HCT116 (cell line): ENCODE results near the gene ANKRD13D. TPM values are rescaled to one million over a fixed set of nuclear protein-coding genes. Genes with fewer than 3 reads are reported as not detected.

Source experiments
- ATAC-seq: fragments of 200-7000 bp; cut with Tn5 transposase; 2 replicates; pipeline ENCODE4 v1.9.1; 2020; ENCODE audit warnings: mild to moderate bottlenecking, moderate library complexity
- BruUV-seq: library from RNA; stranded (reverse); fragments of 400-500 nt; replicated peaks from 2 replicates; lab custom pipeline; 2021; lab: Mats Ljungman, UMichigan
- CTCF ChIA-PET: fragments of 300-600 bp; sonication (Branson Sonifier 250); formaldehyde crosslinking; loops from one replicate; lab custom pipeline; 2021; ENCODE audit warnings: antibody characterized with exemption; lab: Charles Lee
- POLR2A ChIA-PET: fragments of 300-600, 350-600 bp; sonication (Branson Sonifier 250); formaldehyde crosslinking; loops from one replicate; lab custom pipeline; 2021; ENCODE audit warnings: antibody characterized with exemption; lab: Charles Lee
- RAD21 ChIA-PET, 2 experiments: fragments of 300-600 bp; sonication (Branson Sonifier 250); formaldehyde crosslinking; loops; one replicate each; lab custom pipeline; 2023; ENCODE audit warnings: low total read pairs in 2 of 2; ENCODE audit not compliant: uncharacterized antibody in 2 of 2, unreplicated experiment in 2 of 2, low non-redundant PET in 1 of 2; lab: Charles Lee
- DNase-seq: peaks from one replicate; pipeline ENCODE4 v3.0.0-alpha.2; 2010; ENCODE audit warnings: low read depth, low spot score
- H2AFZ ChIP-seq: fragments of 200-600 bp; shearing (Covaris generic), sonication (generic); 2 replicates; pipeline ENCODE4 v1.6.1; 2017; ENCODE audit warnings: low read depth, mixed run types, mixed read lengths, antibody characterized with exemption, low read length; ENCODE audit not compliant: poor library complexity, severe bottlenecking
- H3K27ac ChIP-seq: 2 replicates; pipeline ENCODE4 v1.5.1; 2012; ENCODE audit warnings: low read depth, low read length
- H3K27me3 ChIP-seq: fragments of 200-600 bp; sonication (generic); 2 replicates; pipeline ENCODE4 v1.6.1; 2016; ENCODE audit warnings: mixed run types, low read length, mixed read lengths; ENCODE audit not compliant: insufficient read depth
- H3K36me3 ChIP-seq, 2 experiments: fragments of 200-500 bp in 1 of 2; fragments of 200-600 bp in 1 of 2; sonication (Bioruptor generic) in 1 of 2; sonication (generic) in 1 of 2; 2 replicates each; pipeline versions ENCODE4 v1.5.1 to v1.6.1; 2014 to 2016; ENCODE audit warnings: low read length in 2 of 2, inconsistent platforms in 1 of 2, mixed read lengths in 1 of 2, mixed run types in 1 of 2; ENCODE audit not compliant: insufficient read depth in 2 of 2, control insufficient read depth in 1 of 2
- H3K4me1 ChIP-seq, 2 experiments: fragments of 200-600 bp in 1 of 2; sonication (generic) in 1 of 2; 2 replicates each; pipeline versions ENCODE4 v1.5.1 to v1.6.1; 2012 to 2017; ENCODE audit warnings: low read length in 2 of 2, inconsistent platforms in 1 of 2, mild to moderate bottlenecking in 1 of 2, mixed read lengths in 1 of 2, mixed run types in 1 of 2, moderate library complexity in 1 of 2; ENCODE audit not compliant: insufficient read depth in 2 of 2, control insufficient read depth in 1 of 2
- H3K4me2 ChIP-seq: fragments of 200-600 bp; sonication (generic); 2 replicates; pipeline ENCODE4 v1.6.1; 2017; ENCODE audit warnings: mixed run types, low read length, mixed read lengths
- H3K4me3 ChIP-seq, 2 experiments: fragments of 200-600 bp in 1 of 2; sonication (generic) in 1 of 2; replicated peaks in 1 of 2; 2 replicates each; pipeline ENCODE4 v1.5.1; 2011 to 2016; ENCODE audit warnings: low read length in 2 of 2, control low read depth in 1 of 2, low read depth in 1 of 2, mild to moderate bottlenecking in 1 of 2, mixed read lengths in 1 of 2, mixed run types in 1 of 2
- H3K79me2 ChIP-seq: fragments of 200-600 bp; sonication (generic); 2 replicates; pipeline ENCODE4 v1.6.1; 2017; ENCODE audit warnings: mild to moderate bottlenecking, mixed run types, low read length, moderate library complexity, mixed read lengths; ENCODE audit not compliant: insufficient read depth
- H3K9ac ChIP-seq: fragments of 200-600 bp; sonication (generic); 2 replicates; pipeline ENCODE4 v1.6.1; 2016; ENCODE audit warnings: low read length, mixed read lengths
- H3K9me2 ChIP-seq: fragments of 200-600 bp; sonication (generic), shearing (Covaris generic); 2 replicates; pipeline ENCODE4 v1.6.1; 2017; ENCODE audit warnings: mixed run types, mild to moderate bottlenecking, moderate library complexity; ENCODE audit not compliant: insufficient read depth
- H3K9me3 ChIP-seq, 2 experiments: fragments of 200-500 bp in 1 of 2; fragments of 200-600 bp in 1 of 2; sonication (Bioruptor generic) in 1 of 2; sonication (generic) in 1 of 2; 2 replicates each; pipeline ENCODE4 v1.6.1; 2014 to 2017; ENCODE audit warnings: low read length in 2 of 2, mixed read lengths in 2 of 2, inconsistent platforms in 1 of 2, low read depth in 1 of 2, mild to moderate bottlenecking in 1 of 2, mixed run types in 1 of 2, moderate library complexity in 1 of 2; ENCODE audit not compliant: control insufficient read depth in 1 of 2, insufficient read depth in 1 of 2
- H4K20me1 ChIP-seq: fragments of 200-600 bp; sonication (generic), shearing (Covaris generic); 2 replicates; pipeline ENCODE4 v1.6.1; 2017; ENCODE audit warnings: mixed run types, mild to moderate bottlenecking, moderate library complexity; ENCODE audit not compliant: insufficient read depth
- CBX3 ChIP-seq: IDR thresholded peaks from 2 replicates; pipeline ENCODE4 v1.6.1; 2012; ENCODE audit warnings: low read depth
- CEBPB ChIP-seq: IDR thresholded peaks from 2 replicates; pipeline ENCODE4 v1.6.1; 2012; ENCODE audit warnings: low read depth
- EGR1 ChIP-seq: IDR thresholded peaks from 2 replicates; pipeline ENCODE4 v1.6.1; 2012; ENCODE audit warnings: low read depth
- EZH2 ChIP-seq: fragments of 200-600 bp; sonication (generic); IDR thresholded peaks from 2 replicates; pipeline ENCODE4 v1.6.1; 2017; ENCODE audit warnings: antibody characterized with exemption, mixed run types
- EZH2phosphoT487 ChIP-seq: fragments of 200-600 bp; IDR thresholded peaks from 2 replicates; pipeline ENCODE4 v1.6.1; 2018; ENCODE audit warnings: antibody characterized with exemption, borderline replicate concordance
- FOSL1 ChIP-seq: IDR thresholded peaks from 2 replicates; pipeline ENCODE4 v1.6.1; 2012; ENCODE audit warnings: low read depth
- MAX ChIP-seq: IDR thresholded peaks from 2 replicates; pipeline ENCODE4 v1.6.1; 2012
- POLR2A ChIP-seq: IDR thresholded peaks from 2 replicates; pipeline ENCODE4 v1.7.0; 2011; ENCODE audit warnings: borderline replicate concordance; ENCODE audit not compliant: insufficient read depth, insufficient read length; ENCODE audit errors: extremely low read depth
- POLR2AphosphoS5 ChIP-seq: IDR thresholded peaks from 2 replicates; pipeline ENCODE4 v1.6.1; 2011; ENCODE audit warnings: mild to moderate bottlenecking, low read depth, low read length, moderate library complexity
- RAD21 ChIP-seq: IDR thresholded peaks from 2 replicates; pipeline ENCODE4 v1.6.1; 2012; ENCODE audit warnings: low read depth, mild to moderate bottlenecking
- SIN3A ChIP-seq: IDR thresholded peaks from 2 replicates; pipeline ENCODE4 v1.6.1; 2012; ENCODE audit warnings: low read depth
- SP1 ChIP-seq: IDR thresholded peaks from 2 replicates; pipeline ENCODE4 v1.6.1; 2012; ENCODE audit warnings: low read depth
- SRF ChIP-seq: IDR thresholded peaks from 2 replicates; pipeline ENCODE4 v1.6.1; 2012; ENCODE audit warnings: low read depth
- TCF7L2 ChIP-seq: IDR thresholded peaks from 2 replicates; pipeline ENCODE4 v1.7.0; 2011; ENCODE audit warnings: borderline replicate concordance, inconsistent platforms; ENCODE audit not compliant: insufficient read depth, insufficient read length; ENCODE audit errors: extremely low read depth
- YY1 ChIP-seq: IDR thresholded peaks from 2 replicates; pipeline ENCODE4 v1.6.1; 2011; ENCODE audit warnings: low read length, low read depth, moderate library complexity, mild to moderate bottlenecking; ENCODE audit not compliant: insufficient replicate concordance; ENCODE audit errors: extremely low read depth
- ZNF274 ChIP-seq: fragments of 200-500 bp; sonication (Bioruptor generic); IDR thresholded peaks from 2 replicates; pipeline ENCODE4 v1.6.1; 2014; ENCODE audit warnings: mild to moderate bottlenecking, low read depth, low read length, inconsistent platforms
- intact Hi-C: fragments of 100-400 bp; cut with micrococcal nuclease; formaldehyde crosslinking; loops from 2 replicates; pipeline ENCODE4 v1.10.0; 2022
- total RNA-seq: library from RNA; stranded (reverse); gene quantifications from one replicate; pipeline ENCODE4 v1.2.1, GENCODE V29; 2021; ENCODE audit not compliant: unreplicated experiment
- TF ChIP-seq, protein P1 (sequence below), 3 experiments: fragments of 200-600 bp in 1 of 3; sonication (generic) in 1 of 3; IDR thresholded peaks in 2 of 3; conservative IDR thresholded peaks in 1 of 3; 2 replicates each; pipeline ENCODE4 v1.5.1; 2012 to 2017; ENCODE audit warnings: low read depth in 2 of 3, low read length in 2 of 3, antibody characterized with exemption in 1 of 3, borderline replicate concordance in 1 of 3, control low read depth in 1 of 3, mild to moderate bottlenecking in 1 of 3, mixed read lengths in 1 of 3, mixed run types in 1 of 3, moderate library complexity in 1 of 3; ENCODE audit not compliant: insufficient read depth in 1 of 3
- TF ChIP-seq, protein P2 (sequence below): IDR thresholded peaks from 2 replicates; pipeline ENCODE4 v1.6.1; 2012

ANKRD13D gene
- total RNA-seq, 1 experiment from 2014 or later: 61.1 TPM

DNA sequence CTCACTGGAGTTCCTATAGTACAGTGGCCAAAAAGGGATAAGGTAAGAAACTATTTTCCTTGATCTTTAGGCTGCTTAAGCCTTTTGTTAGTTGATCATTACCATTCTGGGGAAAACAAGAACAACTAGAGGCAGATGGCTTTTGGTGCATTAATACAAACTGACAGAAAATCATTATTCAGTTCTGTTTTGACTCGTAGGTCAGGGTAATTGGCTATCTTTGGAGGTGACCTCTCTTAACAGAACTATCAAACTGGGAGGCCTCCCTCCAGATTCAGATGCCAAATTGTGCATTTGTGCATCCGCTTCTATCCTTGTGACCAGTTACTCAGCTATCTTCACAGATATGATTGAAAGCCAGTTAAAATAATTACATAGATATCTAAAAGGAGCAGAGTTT, 46.1 kb upstream of the ANKRD13D start:
- no peaks in the 10 kb centered on the region for H3K27me3 ChIP-seq
- H3K9ac ChIP-seq: no peak overlapping the region
- no peak overlapping the region for H3K27ac ChIP-seq
- no TSS peak for BruUV-seq
- H3K9me3 ChIP-seq: no peaks in the 10 kb centered on the region
- H3K4me3 ChIP-seq: no peak overlapping the region
- peaks cover 76% of the 10 kb centered on the region for H3K79me2 ChIP-seq
- no peak overlapping the region for H3K4me2 ChIP-seq
- 0 out of 2 replicates have a peak, but pooled peaks cover 5% of the 10 kb centered on the region for H4K20me1 ChIP-seq
- ATAC-seq (no peak), DNase-seq (no peak)
- intact Hi-C loops: loop anchor here (10.0 kb wide), 1 partner anchor 188 kb away; the partner anchor contains the start of gene RHOD
- H3K4me1 ChIP-seq: peaks cover 26 to 45% of the 10 kb centered on the region in 2 experiments
- H3K36me3 ChIP-seq: peaks cover 35 to 50% of the 10 kb centered on the region in 2 experiments
- H3K9me2 ChIP-seq: no peaks in the 10 kb centered on the region
- POLR2A ChIA-PET: no interaction called here
- H2AFZ ChIP-seq: no peak overlapping the region
- CTCF ChIA-PET: no interaction called here
- TF ChIP-seq SRF (no peak), SP1 (no peak), EZH2phosphoT487 (no peak), POLR2A (no peak), CEBPB (no peak), MAX (no peak), EZH2 (no peak), POLR2AphosphoS5 (no peak), SIN3A (no peak), EGR1 (no peak), FOSL1 (no peak), TCF7L2 (no peak), RAD21 (no peak), CBX3 (no peak), YY1 (no peak), ZNF274 (no peak)
- TF ChIP-seq, protein P1, sequence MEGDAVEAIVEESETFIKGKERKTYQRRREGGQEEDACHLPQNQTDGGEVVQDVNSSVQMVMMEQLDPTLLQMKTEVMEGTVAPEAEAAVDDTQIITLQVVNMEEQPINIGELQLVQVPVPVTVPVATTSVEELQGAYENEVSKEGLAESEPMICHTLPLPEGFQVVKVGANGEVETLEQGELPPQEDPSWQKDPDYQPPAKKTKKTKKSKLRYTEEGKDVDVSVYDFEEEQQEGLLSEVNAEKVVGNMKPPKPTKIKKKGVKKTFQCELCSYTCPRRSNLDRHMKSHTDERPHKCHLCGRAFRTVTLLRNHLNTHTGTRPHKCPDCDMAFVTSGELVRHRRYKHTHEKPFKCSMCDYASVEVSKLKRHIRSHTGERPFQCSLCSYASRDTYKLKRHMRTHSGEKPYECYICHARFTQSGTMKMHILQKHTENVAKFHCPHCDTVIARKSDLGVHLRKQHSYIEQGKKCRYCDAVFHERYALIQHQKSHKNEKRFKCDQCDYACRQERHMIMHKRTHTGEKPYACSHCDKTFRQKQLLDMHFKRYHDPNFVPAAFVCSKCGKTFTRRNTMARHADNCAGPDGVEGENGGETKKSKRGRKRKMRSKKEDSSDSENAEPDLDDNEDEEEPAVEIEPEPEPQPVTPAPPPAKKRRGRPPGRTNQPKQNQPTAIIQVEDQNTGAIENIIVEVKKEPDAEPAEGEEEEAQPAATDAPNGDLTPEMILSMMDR (IDR thresholded peaks at IDR 0.05 in 2 of 3, conservative IDR thresholded peaks at IDR 0.05 in 1 of 3; ENCODE audit: borderline replicate concordance in 1 of 3, insufficient read depth in 1 of 3, low read depth in 2 of 3, low read length in 2 of 3): no peak
- TF ChIP-seq, protein P2, sequence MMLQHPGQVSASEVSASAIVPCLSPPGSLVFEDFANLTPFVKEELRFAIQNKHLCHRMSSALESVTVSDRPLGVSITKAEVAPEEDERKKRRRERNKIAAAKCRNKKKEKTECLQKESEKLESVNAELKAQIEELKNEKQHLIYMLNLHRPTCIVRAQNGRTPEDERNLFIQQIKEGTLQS: no peak
- RAD21 ChIA-PET: no interaction called here
